Measurements from ENCODE around the gene UNC13B.

- TF ChIP-seq CTCF (conservative IDR thresholded peaks at IDR 0.05; ENCODE audit: low read depth, low read length), result no peak
- TF ChIP-seq EZH2 (IDR thresholded peaks at IDR 0.05; ENCODE audit: low read length, unreplicated experiment), result no peak
- TF ChIP-seq EZH2phosphoT487 (IDR thresholded peaks at IDR 0.05; ENCODE audit: borderline replicate concordance, low read length), result no peak
Observed at GRCh38 chr9:35274993-35275392, 113.2 kb downstream of the UNC13B start.
